Nucleus accumbens (tissue), 56 donors: ENCODE measurements around the gene CCDC116.
"Not testable (repeated sequence)": the region's sequence is repeated elsewhere in the genome, so short reads cannot be mapped to it uniquely, and the experiment has no call there.

ENCODE experiments used
- DNase-seq, 56 donors: peaks; one replicate each; lab custom pipeline; 2025; lab: John Stamatoyannopoulos, UW

Gene CCDC116

DNA sequence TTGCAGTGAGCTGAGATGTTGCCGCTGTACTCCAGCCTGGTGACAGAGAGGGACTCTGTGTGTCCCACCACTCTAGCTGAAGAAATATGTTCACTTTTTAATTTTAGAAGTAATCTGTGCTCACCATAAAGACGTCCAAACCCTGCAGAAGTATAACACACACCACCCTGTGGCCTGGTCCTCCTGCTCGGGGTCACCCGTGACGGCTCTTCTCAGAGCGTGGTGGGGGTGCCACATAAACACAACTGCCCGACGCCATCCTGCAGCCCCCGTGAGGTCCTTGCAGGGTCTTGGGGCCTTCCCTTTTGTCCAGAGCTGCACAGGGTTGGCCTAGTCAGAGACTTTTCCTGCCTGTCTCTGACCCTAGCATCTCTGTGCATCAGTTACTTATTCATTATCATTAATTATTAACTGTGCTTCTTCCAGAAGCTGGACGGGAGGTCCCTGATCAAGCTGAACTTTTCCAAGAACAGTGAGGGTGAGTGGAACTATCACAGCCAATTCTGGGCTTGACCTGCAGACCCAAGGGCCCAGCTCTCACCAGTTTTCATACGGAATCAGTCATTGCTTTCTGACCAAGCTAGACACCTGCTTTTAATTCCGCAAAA lies 42.2 kb downstream of the CCDC116 start:
- DNase-seq: no peak

DNA sequence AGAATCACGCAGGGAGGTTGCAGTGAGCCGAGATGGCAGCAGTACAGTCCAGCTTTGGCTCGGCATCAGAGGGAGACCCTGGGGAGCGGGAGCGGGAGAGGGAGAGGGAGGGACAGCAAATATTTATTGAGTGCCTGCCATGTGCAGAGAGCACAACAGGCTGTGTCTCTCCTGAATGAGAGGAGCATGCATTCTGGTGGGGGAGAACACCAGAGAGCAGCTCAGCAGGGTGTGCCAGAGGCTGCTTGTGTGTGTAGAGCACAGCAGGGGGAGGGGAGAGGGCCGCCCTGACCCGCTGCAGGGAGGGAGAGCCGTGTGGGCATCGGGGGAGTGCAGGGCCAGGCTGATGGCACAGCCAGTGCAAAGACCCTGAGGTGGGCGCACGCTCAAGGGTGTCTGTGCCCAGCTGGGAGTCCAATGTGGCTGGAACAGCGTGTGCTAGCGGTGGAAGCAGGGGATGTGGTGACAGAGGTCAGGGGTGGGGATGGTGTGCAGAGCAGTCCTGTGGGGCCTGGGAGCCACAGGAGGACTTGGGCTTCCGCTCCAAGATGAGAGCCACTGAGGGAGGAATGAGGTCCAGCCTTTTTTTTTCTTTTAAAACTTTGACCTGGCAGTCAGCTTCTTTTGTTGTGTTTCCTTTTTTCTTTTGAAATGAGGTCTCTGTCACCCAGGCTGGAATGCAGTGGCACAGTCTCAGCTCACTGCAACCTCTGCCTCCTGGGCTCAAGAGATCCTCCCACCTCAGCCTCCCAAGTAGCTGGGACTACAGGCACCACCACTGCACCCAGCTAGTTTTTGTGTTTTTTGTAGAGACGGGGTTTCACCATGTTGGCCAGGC lies 45.3 kb downstream of the CCDC116 start:
- DNase-seq: no peak

DNA sequence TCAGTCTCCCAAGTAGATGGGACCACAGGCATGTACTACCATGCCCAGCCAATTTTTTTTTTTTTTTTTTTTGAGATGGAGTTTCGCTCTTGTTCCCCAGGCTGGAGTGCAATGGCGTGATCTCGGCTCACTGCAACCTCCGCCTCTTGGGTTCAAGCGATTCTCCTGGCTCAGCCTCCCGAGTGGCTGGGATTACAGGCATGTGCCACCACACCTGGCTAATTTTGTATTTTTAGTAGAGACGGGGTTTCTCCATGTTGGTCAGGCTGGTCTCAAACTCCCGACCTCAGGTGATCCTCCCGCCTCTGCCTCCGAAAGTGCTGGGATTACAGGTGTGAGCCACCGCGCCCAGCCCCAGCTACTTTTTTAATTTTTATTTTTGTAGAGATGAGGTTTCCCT lies 46.3 kb downstream of the CCDC116 start:
- DNase-seq: not testable (repeated sequence)

DNA sequence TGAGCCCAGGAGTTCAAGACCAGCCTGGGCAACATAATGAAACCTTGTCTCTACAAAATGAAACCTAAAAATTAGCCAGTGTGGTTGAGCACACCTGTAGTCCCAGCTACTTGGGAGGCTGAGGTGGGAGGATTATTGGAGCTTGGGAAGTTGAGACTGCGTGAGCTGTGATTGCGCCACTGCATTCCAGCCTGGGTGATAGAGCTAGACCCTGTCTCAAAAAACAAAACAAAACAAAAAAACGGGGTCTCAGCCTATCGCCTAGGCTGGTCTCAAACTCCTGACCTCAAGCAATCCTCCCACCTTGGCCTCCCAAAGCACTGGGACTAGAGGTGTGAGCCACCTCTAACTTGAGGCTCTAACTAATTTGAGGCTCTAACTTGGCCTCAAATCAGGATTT lies 46.8 kb downstream of the CCDC116 start:
- no peak for DNase-seq

DNA sequence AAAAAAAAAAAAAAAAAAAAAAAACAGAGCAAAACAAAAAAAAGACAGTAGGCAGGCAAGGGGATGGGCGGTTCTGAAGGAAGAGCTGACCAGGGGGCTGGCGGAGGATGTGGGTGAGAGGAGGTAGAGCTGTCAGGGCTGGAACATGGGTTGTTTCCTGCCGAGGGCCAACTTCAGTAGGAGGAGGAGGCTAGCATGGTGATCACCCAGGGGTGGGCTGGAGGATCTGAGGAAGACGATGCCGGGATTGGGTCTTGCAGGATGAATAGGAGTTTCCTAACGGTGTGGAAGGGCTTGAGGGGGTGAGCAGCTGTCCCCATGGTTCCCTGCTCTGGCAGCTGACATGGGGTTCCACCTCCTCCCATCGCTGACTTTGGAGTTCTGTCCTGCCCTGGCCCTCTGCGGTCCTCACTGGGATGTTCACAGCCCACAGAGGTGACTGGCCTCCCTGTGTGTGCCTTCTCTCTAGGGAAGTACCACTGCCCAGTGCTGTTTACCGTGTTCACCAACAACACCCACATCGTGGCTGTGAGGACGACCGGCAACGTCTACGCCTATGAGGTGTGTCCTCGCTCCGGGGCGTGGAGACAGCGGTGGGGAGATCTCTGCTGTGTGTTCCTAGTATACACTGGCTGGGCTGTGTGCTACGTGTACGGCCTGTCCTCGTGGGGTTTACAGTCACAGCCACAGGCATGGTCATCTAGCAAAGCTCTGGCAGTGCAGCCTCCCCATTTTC lies 48.4 kb downstream of the CCDC116 start:
- no peak for DNase-seq

DNA sequence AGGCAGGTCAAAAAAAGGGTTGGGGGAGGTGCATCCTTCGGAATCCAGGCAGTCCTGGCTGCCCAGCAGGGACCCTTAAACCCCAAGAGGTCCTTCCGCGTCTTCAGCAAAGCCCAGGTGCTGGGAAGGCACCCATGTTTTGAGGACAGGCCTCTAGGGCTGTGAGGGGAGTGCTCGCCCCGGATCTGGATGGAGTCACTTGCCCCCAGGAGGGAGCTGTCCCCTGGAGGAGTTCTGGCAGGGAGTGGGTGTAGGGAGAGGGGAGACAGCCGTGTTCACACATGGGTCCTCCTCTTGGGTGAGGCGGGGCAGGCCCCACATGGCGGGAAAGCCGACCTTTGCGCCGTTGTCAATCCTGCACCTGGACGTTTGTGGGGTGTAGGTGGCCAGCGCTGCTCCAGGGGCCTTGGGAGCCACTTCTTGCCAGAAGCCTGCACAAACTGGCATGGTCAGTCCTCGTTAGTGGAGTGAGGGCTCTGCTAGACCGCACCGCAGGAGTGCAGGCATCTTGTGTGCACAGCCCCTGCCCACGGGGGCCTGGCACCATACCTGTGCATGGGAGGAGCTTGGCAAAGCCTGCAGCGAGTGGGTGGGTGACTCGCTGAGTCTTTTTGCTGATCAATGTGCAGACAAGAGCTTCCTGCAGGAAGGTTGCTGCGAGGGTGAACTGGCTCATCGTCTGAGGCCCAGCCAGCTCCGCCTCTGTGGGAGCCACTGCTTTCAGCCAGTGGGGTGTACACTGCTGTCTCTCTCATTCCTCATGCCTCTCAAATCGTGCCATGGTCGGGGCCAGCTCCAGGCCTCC lies 49.2 kb downstream of the CCDC116 start:
- DNase-seq: peak in 23 of 56 donors; percentile 7 to 66 (median 28)

DNA sequence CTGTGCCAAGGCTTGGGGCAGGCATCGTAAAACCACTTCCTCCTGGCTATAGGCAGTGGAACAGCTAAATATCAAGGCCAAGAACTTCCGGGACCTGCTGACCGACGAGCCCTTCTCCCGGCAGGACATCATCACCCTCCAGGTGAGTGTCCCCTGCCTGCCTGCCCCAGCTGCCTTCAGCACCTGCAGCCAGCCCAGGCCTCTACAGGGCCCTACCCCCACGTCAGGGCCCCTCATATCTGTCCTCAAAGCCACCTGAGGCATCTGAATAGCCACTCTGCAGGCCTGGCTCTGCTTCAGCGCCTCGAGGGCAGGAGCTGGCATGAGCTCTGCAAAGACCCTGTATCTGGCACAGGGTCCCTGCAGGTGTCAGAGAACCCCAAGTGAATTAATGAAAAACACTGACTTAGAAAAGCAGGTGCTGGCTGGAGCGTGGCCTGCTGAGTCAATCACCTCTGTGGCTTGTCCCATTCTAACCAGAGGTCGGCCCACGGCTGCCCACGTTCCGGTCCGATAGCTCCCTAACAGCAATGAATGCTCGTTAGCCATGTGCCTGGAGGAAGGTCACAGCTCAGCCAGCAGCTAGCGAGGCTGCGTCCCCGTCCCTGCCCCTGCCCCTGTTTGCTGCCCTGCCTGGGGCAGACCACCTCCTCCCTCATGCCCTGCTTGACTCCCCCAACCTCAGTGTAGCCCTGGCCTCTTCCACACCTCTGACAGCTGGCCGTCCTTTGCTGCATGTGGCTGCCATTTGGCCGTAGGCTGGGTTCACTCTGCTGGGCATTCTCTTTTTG lies 50.0 kb downstream of the CCDC116 start:
- DNase-seq: no peak

DNA sequence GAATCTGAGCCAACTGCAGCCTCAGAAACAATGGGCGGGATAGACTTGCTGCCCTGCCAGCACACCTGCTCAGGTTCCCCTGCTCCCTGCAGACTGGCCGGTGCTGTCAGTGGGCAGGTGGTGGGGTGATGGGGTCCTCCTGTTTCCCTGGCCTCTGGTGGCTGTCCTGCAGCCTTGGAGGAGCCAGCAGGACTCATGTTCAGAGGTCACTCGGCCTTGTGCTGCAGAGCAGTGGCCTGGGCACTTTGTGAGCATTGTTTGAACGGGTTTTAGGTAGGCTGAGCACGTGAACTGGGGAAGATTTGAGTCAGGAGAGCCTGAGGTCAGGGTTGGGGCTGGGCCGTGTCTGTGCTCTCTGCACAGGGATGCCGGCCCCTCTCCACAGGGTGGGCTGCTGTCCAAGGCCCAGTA lies 50.8 kb downstream of the CCDC116 start:
- DNase-seq: no peak

DNA sequence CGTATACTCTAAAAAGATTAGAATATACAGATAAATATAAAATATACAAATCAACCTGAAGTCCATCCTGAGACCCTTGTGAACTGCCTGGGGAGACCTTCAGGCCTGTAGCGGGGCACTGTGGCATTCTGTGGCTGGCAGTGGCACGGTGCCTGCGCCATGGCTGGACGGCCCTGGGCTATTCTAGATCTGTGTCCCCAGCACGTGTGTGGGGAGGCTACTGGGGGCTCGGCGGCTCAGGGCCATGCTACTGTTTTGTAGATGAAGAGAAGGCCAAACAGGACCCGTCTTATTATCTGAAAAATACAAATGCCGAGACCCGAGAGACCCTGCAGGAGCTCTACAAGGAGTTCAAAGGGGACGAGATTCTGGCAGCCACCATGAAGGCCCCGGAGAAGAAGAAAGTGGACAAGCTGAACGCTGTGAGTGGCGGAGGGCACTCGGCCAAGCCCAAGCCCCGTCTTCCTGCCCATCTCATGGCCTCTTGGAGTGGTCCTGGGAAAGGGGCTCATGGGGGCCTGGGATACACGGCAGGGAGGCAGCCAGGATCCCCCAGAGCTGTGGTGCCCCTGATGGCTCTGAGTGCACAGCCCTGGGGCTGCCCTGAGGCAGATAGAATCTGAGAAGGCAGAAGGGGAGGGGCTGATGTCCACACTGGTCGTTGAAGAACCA lies 52.1 kb downstream of the CCDC116 start:
- DNase-seq: no peak

DNA sequence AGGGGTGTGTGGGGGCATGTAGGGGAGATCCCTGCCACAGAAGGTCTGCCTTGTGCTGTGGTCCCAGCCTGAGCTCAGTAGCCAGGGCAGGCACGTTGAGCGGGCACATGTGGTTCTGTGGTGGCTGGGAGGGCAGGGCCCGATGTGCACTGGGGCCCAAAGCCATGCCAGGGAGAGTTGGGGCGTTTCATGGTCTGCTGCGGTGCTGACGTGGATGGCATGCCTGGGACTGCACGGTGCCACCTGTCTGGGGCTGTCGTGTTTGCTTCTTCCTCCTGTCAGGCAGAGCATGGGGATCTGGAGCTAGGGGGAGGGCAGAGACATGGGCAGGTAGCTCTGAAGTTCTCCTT lies 52.6 kb downstream of the CCDC116 start:
- DNase-seq: no peak

DNA sequence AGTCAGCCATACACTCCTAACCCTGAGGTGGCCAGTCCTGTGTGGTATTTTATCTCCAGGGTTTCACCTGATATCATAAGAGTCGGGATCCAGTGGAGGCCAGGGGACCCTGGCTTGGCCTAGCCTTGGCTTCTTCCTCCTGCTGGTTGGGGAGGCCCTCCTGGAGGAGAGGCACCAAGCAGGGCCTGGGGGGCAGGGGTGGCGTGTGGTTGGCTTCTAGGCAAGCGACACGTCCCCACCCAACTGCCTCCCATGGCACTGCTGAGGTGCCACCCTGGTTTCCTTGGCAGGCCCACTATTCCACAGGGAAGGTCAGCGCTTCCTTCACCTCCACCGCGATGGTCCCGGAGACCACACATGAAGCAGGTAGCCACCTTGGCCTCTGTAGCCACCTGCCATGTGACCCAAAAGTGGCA lies 53.6 kb downstream of the CCDC116 start:
- DNase-seq: no peak
